GM18867 (cell line): ENCODE measurements around the gene CHMP6.
"Not testable (repeated sequence)": the region's sequence is repeated elsewhere in the genome, so short reads cannot be mapped to it uniquely, and the experiment has no call there.

ENCODE experiments used
- ATAC-seq: cut with Tn5 transposase; IDR thresholded peaks from one replicate; pipeline ENCODE4 v1.9.1; 2021; ENCODE audit warnings: mild to moderate bottlenecking, moderate library complexity; ENCODE audit not compliant: unreplicated experiment

Gene CHMP6

GRCh38 chr17:81011951-81012350, 20.3 kb downstream of the CHMP6 start:
- no peak for ATAC-seq

- ATAC-seq, result no peak
Measured at GRCh38 chr17:81012574-81013447, 21.2 kb downstream of the CHMP6 start.

GRCh38 chr17:81013642-81014041, 22.0 kb downstream of the CHMP6 start:
- ATAC-seq, result no peak

GRCh38 chr17:81015136-81015535, 23.5 kb downstream of the CHMP6 start:
- ATAC-seq, result no peak

- no peak for ATAC-seq
Measured at GRCh38 chr17:81016575-81016974, 24.9 kb downstream of the CHMP6 start.

GRCh38 chr17:81017330-81017729, 25.7 kb downstream of the CHMP6 start:
- not testable (repeated sequence) for ATAC-seq

- no peak for ATAC-seq
Measured at GRCh38 chr17:81018044-81018802, 26.6 kb downstream of the CHMP6 start.

- no peak for ATAC-seq
Measured at GRCh38 chr17:81019563-81020442, 28.2 kb downstream of the CHMP6 start.

- ATAC-seq, result no peak
Measured at GRCh38 chr17:81020443-81020766, 28.8 kb downstream of the CHMP6 start.

GRCh38 chr17:81020767-81021497, 29.3 kb downstream of the CHMP6 start:
- no peak for ATAC-seq

- no peak for ATAC-seq
Measured at GRCh38 chr17:81021531-81022343, 30.1 kb downstream of the CHMP6 start.

GRCh38 chr17:81022344-81022676, 30.7 kb downstream of the CHMP6 start:
- no peak for ATAC-seq

- ATAC-seq, result no peak
Measured at GRCh38 chr17:81025065-81025740, 33.6 kb downstream of the CHMP6 start.

- no peak for ATAC-seq
Measured at GRCh38 chr17:81025741-81026129, 34.1 kb downstream of the CHMP6 start.

GRCh38 chr17:81026266-81027036, 34.8 kb downstream of the CHMP6 start:
- no peak for ATAC-seq

- ATAC-seq, result no peak
Measured at GRCh38 chr17:81027038-81027437, 35.4 kb downstream of the CHMP6 start.

- no peak for ATAC-seq
Measured at GRCh38 chr17:81027591-81028505, 36.2 kb downstream of the CHMP6 start.

GRCh38 chr17:81028506-81028858, 36.8 kb downstream of the CHMP6 start:
- ATAC-seq, result no peak
